Islet precursor cell (in vitro differentiated cells): ENCODE results near the gene HOXC4.

Source experiments
- DNase-seq: peaks from one replicate; pipeline ENCODE4 v3.0.0-alpha.2; 2018

The HOXC4 gene

GRCh38 chr12:54029529-54030441, 23.9 kb upstream of the HOXC4 start:
- peak; percentile 86 for DNase-seq

GRCh38 chr12:54030442-54030801, 23.2 kb upstream of the HOXC4 start:
- DNase-seq = no peak

DNA sequence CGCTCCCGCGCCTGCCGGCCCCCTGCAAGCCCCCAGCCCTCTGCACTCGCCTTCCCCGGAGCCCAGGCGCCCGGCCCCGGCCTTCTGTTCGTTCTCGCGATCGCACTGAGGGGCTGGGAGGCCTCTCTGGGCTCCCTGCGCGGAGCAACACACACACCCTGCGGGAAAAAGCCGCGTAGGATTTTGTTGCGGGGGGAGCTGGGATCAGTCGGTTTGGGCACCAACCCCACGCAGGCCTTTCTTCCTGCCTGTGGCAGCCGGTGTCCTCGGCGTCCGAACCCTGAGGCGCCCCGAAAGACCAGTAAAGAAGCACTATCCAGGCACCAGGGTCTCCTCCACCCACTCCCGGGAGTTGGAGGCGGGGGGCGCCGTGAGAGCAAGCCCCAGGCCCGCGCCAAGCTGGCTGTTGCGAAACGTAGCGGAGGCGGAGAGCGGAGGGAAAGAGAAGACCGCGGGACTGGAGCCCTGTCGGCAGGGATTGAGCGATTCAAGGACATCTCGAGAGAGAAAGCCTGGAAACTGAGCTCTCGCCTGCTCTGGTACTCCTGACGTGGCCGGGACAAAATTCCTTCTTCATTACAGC, 22.7 kb upstream of the HOXC4 start:
- peak; percentile 93 for DNase-seq

DNA sequence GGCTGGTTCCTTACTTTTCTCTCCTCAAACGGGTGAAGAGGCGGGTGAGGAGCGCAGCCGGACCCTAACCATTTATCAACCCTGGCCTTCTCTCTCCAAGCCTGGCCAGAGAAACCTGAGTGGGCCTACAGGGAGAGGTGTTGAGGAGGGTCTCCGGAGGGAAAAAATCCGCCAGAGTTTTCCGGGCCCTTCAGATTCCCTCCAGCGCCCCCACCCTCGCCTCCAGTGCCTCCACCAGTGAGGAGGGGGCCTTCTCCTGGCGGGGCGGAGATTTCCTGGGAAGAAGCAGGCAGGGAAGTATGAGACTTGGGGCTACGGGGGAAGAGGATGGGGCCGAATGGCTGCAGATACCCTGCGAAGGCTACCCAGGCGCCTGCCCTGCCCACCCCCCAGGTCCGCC, 22.2 kb upstream of the HOXC4 start:
- DNase-seq = no peak

DNA sequence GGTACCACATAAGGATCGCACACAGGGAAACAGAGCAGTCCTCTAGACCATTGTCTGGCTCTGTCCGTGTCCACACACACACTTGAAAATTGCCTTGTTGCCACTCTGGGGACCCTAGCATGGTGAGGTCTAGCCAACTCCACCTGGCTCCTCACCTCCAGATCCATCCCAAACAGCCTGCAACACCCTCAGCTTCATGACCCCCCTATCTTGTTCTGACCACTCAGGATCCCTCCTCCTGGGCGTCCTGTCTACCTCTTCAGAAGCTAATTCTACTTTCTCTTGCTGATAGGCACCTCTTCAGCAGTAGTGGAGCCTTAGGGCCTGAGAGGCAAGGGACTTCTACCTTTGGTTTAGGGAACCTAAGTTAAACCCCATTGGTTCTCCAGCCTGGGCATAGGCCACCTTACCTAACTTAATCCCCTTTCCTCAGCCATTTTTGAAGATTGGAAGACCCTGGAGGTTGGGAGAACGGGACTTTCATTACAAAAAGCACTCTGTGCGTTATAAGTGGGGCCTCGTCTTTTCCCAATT, 21.5 kb upstream of the HOXC4 start:
- no peak for DNase-seq

- DNase-seq = peak; percentile 95
Measured at GRCh38 chr12:54032627-54033100, 21.0 kb upstream of the HOXC4 start, which contains the start of gene HOXC5. TSS of gene HOXC5 (plus strand) at chr12:54033050. CDS start at chr12:54033123, 73 bp downstream.

DNA sequence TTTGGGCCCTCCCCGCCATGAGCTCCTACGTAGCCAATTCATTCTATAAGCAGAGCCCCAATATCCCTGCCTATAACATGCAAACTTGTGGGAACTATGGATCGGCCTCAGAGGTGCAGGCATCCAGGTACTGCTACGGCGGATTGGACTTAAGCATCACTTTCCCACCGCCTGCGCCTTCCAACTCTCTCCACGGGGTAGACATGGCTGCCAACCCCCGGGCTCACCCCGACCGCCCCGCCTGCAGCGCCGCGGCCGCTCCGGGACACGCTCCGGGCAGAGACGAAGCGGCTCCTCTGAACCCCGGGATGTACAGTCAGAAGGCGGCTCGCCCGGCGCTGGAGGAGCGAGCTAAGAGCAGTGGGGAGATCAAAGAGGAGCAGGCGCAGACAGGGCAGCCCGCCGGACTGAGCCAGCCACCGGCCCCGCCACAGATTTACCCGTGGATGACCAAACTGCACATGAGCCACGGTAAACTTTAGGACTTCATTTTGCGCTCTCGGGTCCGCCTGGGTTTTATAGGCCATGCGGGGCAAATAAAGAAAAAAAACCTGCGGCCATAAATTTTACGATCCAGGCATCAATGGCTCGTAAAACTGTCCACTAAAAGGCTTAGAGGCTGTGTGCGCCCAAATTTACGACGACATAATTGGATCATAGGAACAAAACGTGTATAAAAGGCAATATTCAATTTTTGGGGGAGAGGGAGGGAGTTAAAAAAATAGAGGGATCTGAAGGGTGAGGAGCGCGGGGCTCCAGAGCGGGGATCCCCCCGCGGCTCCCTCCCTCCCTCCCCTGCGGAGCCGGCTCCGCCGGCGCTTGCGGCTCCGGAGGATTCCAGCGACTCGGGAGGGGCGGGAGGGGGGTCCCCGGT, 20.3 kb upstream of the HOXC4 start:
- peak; percentile 92 for DNase-seq

- peak; percentile 91 for DNase-seq
Measured at GRCh38 chr12:54033980-54034784, 19.5 kb upstream of the HOXC4 start.

DNA sequence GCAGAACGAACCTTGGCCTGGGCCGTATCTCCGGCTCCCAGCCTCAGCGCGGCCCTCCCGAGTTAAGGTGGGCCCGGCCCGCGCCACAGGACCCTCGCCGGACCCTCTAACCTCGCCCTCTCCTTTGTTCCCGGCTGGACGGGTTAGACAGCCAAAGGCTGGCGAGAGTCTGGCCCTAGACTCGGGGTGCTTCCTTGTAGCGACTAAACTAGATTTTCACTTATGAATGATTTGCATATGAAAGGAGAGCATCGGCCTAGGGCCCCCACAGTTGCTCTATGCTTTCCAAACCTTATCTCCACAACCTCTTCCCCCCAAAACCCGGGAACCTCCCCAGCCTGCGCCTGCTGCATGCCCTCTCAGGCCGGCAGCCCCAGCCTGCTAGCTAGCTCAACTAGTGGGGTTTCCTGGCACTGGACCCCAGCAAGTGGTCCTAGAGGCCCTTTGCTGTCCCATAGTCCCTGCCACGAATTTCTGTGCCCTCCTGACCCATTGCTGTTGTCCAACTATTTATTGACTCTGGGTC, 18.8 kb upstream of the HOXC4 start:
- no peak for DNase-seq

DNA sequence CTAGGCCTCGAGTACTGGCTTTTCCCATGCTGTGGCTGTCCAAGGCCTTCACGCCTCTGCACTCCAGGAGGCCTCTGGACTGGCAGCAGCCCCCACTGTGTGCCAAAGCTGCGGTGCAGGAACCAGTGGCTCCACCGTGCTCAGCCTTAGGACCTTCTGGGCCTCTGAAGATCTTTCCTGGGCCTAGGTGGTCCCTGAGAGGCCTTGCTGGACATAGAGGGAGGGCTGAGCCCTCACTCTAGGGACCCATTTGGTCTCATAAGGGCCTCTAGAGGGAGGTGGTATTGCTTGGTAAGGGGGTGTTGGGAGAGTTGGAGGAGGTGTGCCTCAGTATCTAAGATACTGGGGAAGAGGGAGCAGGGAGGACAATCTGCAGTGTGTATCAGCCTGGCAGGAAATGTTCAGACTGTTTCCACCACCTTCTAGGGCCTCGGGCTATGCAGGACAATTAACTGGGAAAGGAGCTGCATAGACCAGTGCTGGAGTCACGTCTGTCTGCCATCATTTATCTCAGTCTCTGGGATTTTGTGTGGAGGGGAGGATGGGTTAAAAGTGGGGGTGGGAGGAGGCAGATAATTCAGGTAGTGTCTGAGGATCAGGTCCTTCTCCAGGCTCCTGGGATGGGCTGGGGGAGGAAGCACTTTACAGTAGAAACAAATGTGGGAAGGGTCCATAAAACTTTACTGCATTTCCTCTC, 17.9 kb upstream of the HOXC4 start:
- DNase-seq = peak; percentile 91

DNA sequence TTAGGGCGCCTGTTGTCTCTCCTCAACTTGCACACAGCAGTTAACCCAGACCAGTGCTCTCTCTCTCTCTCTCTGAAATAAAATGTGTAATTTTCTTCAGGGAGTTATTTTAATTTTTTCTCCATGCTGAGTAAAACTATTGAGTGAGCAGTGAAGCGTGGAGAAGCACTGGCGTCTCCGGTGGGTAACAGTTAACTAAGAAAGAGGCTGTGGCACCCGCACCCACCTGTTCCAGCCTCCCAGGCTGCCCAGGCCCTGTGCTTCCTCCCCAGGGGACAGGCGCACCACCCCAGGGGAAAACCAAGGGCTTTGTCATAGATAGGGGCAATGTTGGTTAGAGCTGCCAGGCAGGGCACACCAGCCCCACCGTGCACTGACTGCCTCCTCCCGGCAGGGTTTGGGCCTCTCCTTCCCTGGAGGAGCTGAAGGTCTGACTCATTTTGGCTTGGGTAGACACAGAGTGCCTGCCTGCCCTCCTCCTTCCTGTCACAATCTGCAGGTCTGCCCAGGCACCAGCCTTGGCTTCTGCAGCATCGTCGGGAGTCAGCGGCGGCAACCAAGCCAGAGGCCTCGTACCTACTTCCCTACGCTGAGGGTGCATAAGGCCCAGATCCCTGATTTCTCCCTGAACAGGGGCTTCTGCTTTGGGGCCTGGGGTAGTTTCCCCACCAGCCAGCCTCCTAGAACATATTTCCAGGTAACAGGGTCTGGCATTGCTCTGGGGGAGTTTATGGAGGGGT, 16.8 kb upstream of the HOXC4 start:
- DNase-seq = peak; percentile 95

- no peak for DNase-seq
Measured at GRCh38 chr12:54037360-54038283, 16.0 kb upstream of the HOXC4 start.

GRCh38 chr12:54038284-54038870, 15.3 kb upstream of the HOXC4 start:
- DNase-seq = peak; percentile 62

- DNase-seq = peak; percentile 63
Measured at GRCh38 chr12:54038871-54039414, 14.7 kb upstream of the HOXC4 start.

DNA sequence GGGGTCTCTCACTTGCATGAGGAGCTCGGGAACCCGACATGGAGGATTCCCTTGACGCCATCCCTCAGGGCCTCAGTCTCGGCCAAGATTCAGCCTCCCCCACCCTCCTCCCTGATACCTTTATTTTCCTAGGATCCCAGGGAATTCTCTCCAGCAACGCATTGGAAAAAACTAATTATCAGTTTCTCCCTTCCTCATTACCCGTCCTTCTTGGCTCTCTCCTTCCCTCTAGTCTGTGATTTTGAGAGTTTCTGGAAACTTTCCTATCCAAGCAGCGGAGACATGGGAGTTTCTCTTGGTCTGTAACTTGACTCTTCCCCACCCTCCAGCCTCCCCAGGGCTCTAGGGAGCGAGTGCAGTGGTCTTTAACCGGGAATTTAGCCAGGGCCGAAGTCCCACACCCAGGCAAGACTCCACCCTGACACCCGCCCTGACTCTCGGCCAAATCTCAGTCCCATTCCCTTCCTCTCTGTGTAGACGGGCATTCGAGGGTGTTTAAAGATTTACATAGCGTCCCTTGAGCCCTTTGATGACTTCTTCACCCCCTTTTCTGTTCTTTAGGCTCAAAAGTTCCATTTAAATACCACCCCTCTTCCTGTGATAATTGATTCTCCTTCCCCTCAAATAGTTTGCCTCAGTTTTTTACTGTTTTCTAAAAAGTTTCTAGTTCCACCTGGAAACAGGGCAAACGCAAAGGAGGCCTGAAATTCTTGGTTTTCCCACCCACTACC, 14.1 kb upstream of the HOXC4 start:
- DNase-seq = peak; percentile 76

- DNase-seq = peak; percentile 71
Measured at GRCh38 chr12:54040148-54040494, 13.5 kb upstream of the HOXC4 start.

GRCh38 chr12:54040648-54041047, 13.0 kb upstream of the HOXC4 start:
- no peak for DNase-seq
